ENCODE measurements around the gene TTC7B.

The TTC7B gene

GRCh38 chr14:90539996-90540395 is 276.2 kb downstream of the TTC7B start:
- TF ChIP-seq ZFX (IDR thresholded peaks at IDR 0.05) (no peak), CTCF (conservative IDR thresholded peaks at IDR 0.05) (no peak)
- H3K27ac ChIP-seq: no peak overlapping the region

GRCh38 chr14:90539496-90539775 is 276.8 kb downstream of the TTC7B start:
- no peak overlapping the region for H3K27ac ChIP-seq
- no peak for TF ChIP-seq CTCF (conservative IDR thresholded peaks at IDR 0.05)
- no peak for TF ChIP-seq ZFX (IDR thresholded peaks at IDR 0.05)

GRCh38 chr14:90538716-90539495 is 277.3 kb downstream of the TTC7B start:
- TF ChIP-seq CTCF (conservative IDR thresholded peaks at IDR 0.05) (no peak), ZFX (IDR thresholded peaks at IDR 0.05) (no peak)
- no peak overlapping the region for H3K27ac ChIP-seq

GRCh38 chr14:90538095-90538494 is 278.1 kb downstream of the TTC7B start:
- TF ChIP-seq ZFX (IDR thresholded peaks at IDR 0.05) (no peak), CTCF (conservative IDR thresholded peaks at IDR 0.05) (no peak)
- no peak overlapping the region for H3K27ac ChIP-seq

GRCh38 chr14:90536511-90537191 is 279.6 kb downstream of the TTC7B start:
- TF ChIP-seq ZFX (IDR thresholded peaks at IDR 0.05): no peak
- no peak for TF ChIP-seq CTCF (conservative IDR thresholded peaks at IDR 0.05)
- no peak overlapping the region for H3K27ac ChIP-seq

- TF ChIP-seq ZFX (IDR thresholded peaks at IDR 0.05) (no peak), CTCF (conservative IDR thresholded peaks at IDR 0.05) (no peak)
- no peak overlapping the region for H3K27ac ChIP-seq
Observed at GRCh38 chr14:90536092-90536491, 280.1 kb downstream of the TTC7B start.

- no peak overlapping the region for H3K27ac ChIP-seq
- TF ChIP-seq ZFX (IDR thresholded peaks at IDR 0.05) (no peak), CTCF (conservative IDR thresholded peaks at IDR 0.05) (no peak)
Observed at GRCh38 chr14:90535556-90536090, 280.6 kb downstream of the TTC7B start.

Data from C4-2B (cell line).